Measurements from ENCODE around the gene KAT8. TPM values are rescaled to one million over a fixed set of nuclear protein-coding genes. Genes with fewer than 3 reads are reported as not detected.

The KAT8 gene
- total and polyA plus RNA-seq, 2 of the 4 experiments (the other 2 are of a cell fraction), result 19.4 to 27.4 TPM

DNA sequence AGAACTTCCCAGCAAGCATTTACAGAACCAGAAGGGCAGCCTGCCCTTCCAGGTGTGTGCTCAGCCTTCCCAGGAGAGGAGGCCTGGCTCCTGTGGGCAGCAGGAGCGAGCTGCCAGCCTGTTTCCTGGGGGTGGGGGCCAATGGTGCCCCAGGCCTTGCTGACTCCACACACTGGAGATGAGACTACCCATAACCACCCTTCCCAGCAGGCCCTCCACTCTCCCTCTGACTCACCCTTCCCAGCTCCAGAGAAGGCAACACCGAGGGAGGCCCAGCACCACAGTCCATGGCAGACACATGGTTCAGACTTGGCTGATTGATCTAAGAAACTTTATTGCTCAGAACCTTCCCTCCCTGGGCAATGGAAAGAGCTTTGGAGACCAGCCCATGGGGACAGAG, 26.9 kb upstream of the KAT8 start:
- Histone ChIP-seq H2BK5ac (ENCODE audit: low read depth, low read length, poor library complexity, severe bottlenecking) (no peak overlapping the region), H3K23ac (ENCODE audit: low read depth, low read length) (no peak overlapping the region), H3K14ac (replicated peaks; ENCODE audit: low read depth, low read length) (no peak overlapping the region), H2BK120ac (ENCODE audit: low read depth, low read length) (no peak overlapping the region), H3K4me2 (ENCODE audit: low read depth, low read length) (no peak overlapping the region), H3K79me1 (ENCODE audit: low read depth in 1 of 2, low read length in 2 of 2) (peaks cover 34 to 62% of the 10 kb centered on the region in 2 experiments), H3K18ac (ENCODE audit: low read depth, low read length) (no peak overlapping the region), H3K4me1 (ENCODE audit: control insufficient read depth, insufficient read depth, low read length) (peaks cover 3% of the 10 kb centered on the region), H3K56ac (ENCODE audit: extremely low read depth, insufficient read depth, low read length) (no peak overlapping the region), H2BK20ac (ENCODE audit: low read depth, low read length) (no peak overlapping the region), H3K36me3 (ENCODE audit: control insufficient read depth, insufficient read depth, low read length) (peaks cover 31% of the 10 kb centered on the region), H3K9me3 (ENCODE audit: control insufficient read depth, insufficient read depth, low read length) (no peaks in the 10 kb centered on the region), H2AK9ac (replicated peaks; ENCODE audit: low read depth, low read length, poor library complexity) (peak overlapping the region; percentile 1), H4K20me1 (ENCODE audit: insufficient read depth, low read length) (peaks cover 17% of the 10 kb centered on the region), H2AK5ac (ENCODE audit: low read depth, low read length) (no peak overlapping the region), H3K9me1 (ENCODE audit: insufficient read depth, low read length) (peaks cover 13% of the 10 kb centered on the region), H4K5ac (ENCODE audit: low read depth, low read length) (no peak overlapping the region), H3K27ac (ENCODE audit: insufficient read depth, low read length) (no peak overlapping the region), H3K27me3 (ENCODE audit: control insufficient read depth, insufficient read depth, low read length) (no peaks in the 10 kb centered on the region), H4K91ac (ENCODE audit: insufficient read depth, low read depth, low read length) (no peak overlapping the region), H4K8ac (ENCODE audit: low read depth in 2 of 2, low read length in 2 of 2) (peak overlapping the region in 1 of 2 experiments; percentile 11; a peak in 1 of 4 replicates), H3K9ac (ENCODE audit: low read depth, low read length) (no peak overlapping the region), H2BK15ac (ENCODE audit: low read depth, low read length) (no peak overlapping the region), H3K4ac (ENCODE audit: low read depth, low read length) (no peak overlapping the region), H2AFZ (replicated peaks; ENCODE audit: low read length, poor library complexity) (peak overlapping the region; percentile 13), H3K4me3 (ENCODE audit: insufficient read depth, low read depth, low read length) (no peak overlapping the region)
- TF ChIP-seq FOS (IDR thresholded peaks at IDR 0.05; ENCODE audit: low read depth, low read length), result no peak
- TF ChIP-seq, protein P1, sequence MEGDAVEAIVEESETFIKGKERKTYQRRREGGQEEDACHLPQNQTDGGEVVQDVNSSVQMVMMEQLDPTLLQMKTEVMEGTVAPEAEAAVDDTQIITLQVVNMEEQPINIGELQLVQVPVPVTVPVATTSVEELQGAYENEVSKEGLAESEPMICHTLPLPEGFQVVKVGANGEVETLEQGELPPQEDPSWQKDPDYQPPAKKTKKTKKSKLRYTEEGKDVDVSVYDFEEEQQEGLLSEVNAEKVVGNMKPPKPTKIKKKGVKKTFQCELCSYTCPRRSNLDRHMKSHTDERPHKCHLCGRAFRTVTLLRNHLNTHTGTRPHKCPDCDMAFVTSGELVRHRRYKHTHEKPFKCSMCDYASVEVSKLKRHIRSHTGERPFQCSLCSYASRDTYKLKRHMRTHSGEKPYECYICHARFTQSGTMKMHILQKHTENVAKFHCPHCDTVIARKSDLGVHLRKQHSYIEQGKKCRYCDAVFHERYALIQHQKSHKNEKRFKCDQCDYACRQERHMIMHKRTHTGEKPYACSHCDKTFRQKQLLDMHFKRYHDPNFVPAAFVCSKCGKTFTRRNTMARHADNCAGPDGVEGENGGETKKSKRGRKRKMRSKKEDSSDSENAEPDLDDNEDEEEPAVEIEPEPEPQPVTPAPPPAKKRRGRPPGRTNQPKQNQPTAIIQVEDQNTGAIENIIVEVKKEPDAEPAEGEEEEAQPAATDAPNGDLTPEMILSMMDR (conservative IDR thresholded peaks at IDR 0.05; ENCODE audit: low read depth, low read length), result no peak
- TF ChIP-seq SMC3 (IDR thresholded peaks at IDR 0.05; ENCODE audit: low read depth, low read length), result no peak
- peak; percentile 47; the same call in 1 of the 2 replicates for TF ChIP-seq MXI1 (IDR thresholded peaks at IDR 0.05; ENCODE audit: borderline replicate concordance, low read depth, low read length)
- CTCF ChIA-PET, result no interaction called here
- intact Hi-C loops (cut with micrococcal nuclease), result loop anchor here (5.0 kb wide), 1 partner anchor 58 kb away; the partner anchor contains the start of gene STX4
- ATAC-seq (ENCODE audit: low read depth) (no peak; the same call in 1 of the 2 replicates), DNase-seq (peak; percentile 65)
- BruUV-seq (replicated peaks), result no TSS peak
- POLR2A ChIA-PET (ENCODE audit: unreplicated experiment), result no interaction called here
- dilution Hi-C loops (cut with HindIII; ENCODE audit: low sequenced_read_pairs, unreplicated experiment), result no loop called here
- in situ Hi-C loops (cut with MboI; ENCODE audit: low sequenced_read_pairs), result no loop called here
- 100% methylated on average over 1 of the region's 2 CpGs; no CpG with 5 or more reads in 1 of the 2 experiments for WGBS, 2 experiments (ENCODE audit: extremely low coverage in 2 of 2, insufficient read length in 1 of 2)
